GM12874 (cell line): ENCODE results near the gene EME1.

Experiments
- TF ChIP-seq, protein P1 (sequence below): IDR thresholded peaks from 2 replicates; pipeline ENCODE4 v1.5.1; 2011; ENCODE audit warnings: low read depth, mild to moderate bottlenecking, control low read depth, low read length, moderate library complexity; ENCODE audit not compliant: insufficient read depth

Gene EME1

DNA sequence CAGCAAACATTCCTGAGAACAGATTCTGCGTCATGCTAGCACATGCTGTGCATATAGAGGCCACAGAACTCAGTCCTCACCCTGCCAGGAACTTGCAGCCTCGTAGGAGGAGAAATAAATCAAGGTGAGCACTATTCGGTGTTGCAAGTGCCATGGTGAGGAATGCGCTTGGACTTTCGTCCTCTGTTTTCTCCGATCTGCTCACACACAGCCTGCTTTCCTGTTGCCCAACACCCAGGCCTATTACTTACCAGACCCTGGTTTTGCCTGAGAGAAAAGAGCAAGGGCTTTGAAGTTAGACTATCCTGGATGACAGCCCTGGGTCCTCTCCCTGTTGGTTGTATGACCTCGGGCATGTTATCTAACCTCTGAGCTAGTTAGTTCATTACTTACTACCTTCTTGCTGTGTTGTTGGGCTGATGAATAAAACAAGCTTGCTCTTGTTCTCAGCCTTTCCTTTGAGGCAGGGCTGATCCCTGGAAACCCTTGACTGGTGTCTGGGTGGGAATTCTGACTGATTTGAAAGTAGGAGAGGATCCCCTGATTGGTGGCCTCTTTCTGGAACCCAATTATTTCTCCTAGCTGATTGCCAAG lies 55.9 kb downstream of the EME1 start:
- TF ChIP-seq, protein P1, sequence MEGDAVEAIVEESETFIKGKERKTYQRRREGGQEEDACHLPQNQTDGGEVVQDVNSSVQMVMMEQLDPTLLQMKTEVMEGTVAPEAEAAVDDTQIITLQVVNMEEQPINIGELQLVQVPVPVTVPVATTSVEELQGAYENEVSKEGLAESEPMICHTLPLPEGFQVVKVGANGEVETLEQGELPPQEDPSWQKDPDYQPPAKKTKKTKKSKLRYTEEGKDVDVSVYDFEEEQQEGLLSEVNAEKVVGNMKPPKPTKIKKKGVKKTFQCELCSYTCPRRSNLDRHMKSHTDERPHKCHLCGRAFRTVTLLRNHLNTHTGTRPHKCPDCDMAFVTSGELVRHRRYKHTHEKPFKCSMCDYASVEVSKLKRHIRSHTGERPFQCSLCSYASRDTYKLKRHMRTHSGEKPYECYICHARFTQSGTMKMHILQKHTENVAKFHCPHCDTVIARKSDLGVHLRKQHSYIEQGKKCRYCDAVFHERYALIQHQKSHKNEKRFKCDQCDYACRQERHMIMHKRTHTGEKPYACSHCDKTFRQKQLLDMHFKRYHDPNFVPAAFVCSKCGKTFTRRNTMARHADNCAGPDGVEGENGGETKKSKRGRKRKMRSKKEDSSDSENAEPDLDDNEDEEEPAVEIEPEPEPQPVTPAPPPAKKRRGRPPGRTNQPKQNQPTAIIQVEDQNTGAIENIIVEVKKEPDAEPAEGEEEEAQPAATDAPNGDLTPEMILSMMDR: no peak

DNA sequence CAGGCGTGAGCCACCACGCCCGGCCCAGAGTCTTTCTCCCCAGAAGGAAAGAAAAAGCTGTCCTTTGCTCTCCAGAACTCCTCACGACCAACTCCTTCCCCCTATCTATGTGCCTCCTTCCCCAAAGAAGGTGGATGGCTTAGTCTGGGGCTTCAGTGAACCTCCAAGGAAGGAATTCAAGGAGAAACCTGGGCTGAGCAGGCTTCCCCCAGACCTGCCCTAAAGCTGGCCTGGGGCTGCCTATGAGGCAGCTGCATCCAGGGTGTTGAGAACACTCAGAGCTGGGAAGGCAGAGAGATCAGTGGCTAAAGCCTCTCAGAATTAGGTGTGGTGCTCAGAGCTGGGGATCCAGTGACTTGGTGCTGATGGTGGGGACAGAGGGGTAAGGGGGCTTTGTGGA lies 56.8 kb downstream of the EME1 start:
- TF ChIP-seq, protein P1: no peak
